SH-SY5Y (cell line): Measurements from ENCODE around the gene ADORA1.

ENCODE experiments used
- GATA2 ChIP-seq: IDR thresholded peaks from 2 replicates; pipeline ENCODE4 v1.6.1; 2011; ENCODE audit warnings: mild to moderate bottlenecking, low read depth, low read length
- GATA3 ChIP-seq: IDR thresholded peaks from 2 replicates; pipeline ENCODE4 v1.6.1; 2011; ENCODE audit warnings: low read depth, mild to moderate bottlenecking, low read length, moderate library complexity

DNA sequence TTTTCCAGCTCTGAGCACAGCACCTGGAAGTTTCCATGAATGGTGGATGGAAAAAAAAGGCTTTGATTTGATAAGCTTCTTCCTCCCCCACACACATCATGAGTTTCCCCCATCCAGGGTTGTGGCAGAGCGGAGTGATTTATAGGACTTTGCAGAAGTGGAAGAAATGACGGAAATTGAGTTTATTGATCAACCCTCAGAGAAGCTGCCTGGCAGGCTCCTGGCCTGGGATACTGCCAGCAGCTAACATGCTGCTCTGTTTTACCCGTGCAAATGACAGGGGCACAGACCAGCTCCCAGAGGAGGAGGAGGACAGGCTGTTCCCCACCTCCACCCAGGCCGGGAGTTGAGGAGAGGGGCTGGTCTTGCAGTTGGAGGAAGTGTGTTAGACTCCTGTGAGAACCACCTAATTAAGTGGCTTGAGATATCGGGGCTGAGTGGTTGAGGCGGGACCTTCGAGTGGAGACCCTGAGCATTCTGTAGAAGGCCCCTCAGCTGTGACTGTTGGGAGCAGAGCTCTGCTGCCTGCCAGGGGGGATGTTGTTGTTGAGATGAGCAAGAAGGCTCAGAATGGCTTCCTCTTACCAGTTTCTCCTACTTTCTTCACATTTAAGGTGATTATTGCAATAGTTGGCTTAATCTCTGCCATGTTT lies 21.8 kb downstream of the ADORA1 start:
- TF ChIP-seq GATA2 (no peak), GATA3 (no peak)
